GM12875 (cell line): ENCODE measurements around the gene PDCL2.

ENCODE experiments used
- H3K4me3 ChIP-seq: one replicate; pipeline ENCODE4 v1.5.1; 2011; ENCODE audit warnings: low read depth, low read length, control low read depth
- TF ChIP-seq, protein P1 (sequence below): IDR thresholded peaks from 2 replicates; pipeline ENCODE4 v1.5.1; 2011; ENCODE audit warnings: low read depth, mild to moderate bottlenecking, control low read depth, inconsistent platforms, low read length, moderate library complexity, borderline replicate concordance; ENCODE audit not compliant: insufficient read depth

The PDCL2 gene

GRCh38 chr4:55611358-55612059 lies 19.5 kb upstream of the PDCL2 start:
- H3K4me3 ChIP-seq, result no peak overlapping the region
- TF ChIP-seq, protein P1, sequence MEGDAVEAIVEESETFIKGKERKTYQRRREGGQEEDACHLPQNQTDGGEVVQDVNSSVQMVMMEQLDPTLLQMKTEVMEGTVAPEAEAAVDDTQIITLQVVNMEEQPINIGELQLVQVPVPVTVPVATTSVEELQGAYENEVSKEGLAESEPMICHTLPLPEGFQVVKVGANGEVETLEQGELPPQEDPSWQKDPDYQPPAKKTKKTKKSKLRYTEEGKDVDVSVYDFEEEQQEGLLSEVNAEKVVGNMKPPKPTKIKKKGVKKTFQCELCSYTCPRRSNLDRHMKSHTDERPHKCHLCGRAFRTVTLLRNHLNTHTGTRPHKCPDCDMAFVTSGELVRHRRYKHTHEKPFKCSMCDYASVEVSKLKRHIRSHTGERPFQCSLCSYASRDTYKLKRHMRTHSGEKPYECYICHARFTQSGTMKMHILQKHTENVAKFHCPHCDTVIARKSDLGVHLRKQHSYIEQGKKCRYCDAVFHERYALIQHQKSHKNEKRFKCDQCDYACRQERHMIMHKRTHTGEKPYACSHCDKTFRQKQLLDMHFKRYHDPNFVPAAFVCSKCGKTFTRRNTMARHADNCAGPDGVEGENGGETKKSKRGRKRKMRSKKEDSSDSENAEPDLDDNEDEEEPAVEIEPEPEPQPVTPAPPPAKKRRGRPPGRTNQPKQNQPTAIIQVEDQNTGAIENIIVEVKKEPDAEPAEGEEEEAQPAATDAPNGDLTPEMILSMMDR, result no peak

- TF ChIP-seq, protein P1, result no peak
- H3K4me3 ChIP-seq, result no peak overlapping the region
Observed at GRCh38 chr4:55610381-55610780, 18.3 kb upstream of the PDCL2 start.

DNA sequence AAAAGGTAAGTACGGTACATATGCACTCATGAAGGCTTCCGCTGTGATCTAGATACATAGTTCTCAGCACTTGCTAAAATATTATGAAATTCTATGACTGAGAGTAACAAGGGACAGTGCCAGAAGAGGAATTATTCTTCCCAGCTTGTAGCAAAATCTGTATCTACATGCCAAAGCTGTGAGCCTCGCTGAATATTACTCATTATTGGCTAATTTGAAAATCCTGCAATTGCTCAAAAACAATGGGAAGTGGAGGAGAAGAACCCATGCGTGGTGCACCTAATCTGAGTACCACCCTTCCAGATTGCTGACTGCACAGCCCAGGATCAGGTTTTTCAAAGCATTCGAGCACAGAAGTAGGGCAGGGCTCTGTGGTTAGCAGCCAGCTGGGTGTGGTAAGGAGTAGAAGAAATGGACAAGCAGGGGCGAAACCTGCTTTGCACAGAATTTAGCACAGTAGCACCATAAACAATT lies 17.4 kb upstream of the PDCL2 start:
- no peak overlapping the region for H3K4me3 ChIP-seq
- TF ChIP-seq, protein P1, result no peak

DNA sequence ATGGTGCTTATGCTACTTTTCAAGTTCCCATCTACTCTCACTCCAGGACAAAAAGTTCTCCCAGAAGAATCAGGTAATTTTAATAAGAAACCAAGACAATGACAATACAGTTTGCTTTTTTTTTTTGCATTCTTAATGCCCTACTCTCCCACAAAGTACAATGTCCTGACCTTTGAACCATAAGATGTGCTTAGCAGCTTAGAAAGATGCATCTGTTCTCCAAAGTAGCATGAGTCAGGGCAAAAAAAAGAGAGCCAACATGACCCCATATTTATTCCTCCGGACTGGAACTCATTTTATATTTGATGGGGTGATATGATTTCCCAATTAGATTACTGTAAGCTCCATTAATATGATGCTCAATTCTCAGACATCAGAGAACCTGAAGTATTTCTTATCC lies 16.5 kb upstream of the PDCL2 start:
- H3K4me3 ChIP-seq, result no peak overlapping the region
- TF ChIP-seq, protein P1, result no peak

DNA sequence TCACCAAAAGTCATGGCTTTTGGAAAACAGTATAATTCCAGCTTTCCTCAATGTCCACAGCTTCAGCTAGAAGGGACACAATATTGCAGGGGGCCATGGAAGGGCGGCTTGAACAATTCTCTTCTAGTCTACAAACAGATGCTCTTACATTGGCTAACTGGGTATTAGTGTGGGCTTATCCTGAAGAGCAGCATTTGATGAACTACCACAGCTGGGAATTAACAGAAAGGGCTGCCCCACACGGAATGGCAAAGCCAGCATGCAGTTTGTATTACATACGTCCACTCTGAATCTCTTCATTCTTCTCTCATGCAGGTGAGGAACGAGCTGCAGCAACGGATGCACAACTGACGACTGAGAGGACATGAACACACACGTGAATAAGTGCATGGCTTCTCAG lies 13.0 kb upstream of the PDCL2 start:
- H3K4me3 ChIP-seq, result no peak overlapping the region
- TF ChIP-seq, protein P1, result no peak

DNA sequence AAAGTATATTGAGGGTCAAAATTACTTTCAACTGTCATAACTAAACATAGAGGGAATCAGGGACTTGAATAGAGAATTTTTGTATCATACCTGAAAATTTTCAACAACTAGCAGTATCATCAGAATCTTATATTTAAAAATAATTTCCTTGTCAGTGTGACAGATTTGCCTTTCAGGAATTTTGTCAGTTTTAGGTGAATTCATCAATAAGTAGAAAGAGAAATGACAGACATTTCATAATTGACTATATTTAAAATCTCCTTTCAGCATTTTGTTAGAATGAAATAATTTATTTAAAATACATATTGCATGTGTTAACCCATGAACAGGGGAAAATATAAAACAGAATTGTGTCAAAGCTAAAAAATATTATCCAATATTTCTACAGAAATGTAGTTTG lies 8.6 kb upstream of the PDCL2 start:
- no peak overlapping the region for H3K4me3 ChIP-seq
- TF ChIP-seq, protein P1, result no peak

DNA sequence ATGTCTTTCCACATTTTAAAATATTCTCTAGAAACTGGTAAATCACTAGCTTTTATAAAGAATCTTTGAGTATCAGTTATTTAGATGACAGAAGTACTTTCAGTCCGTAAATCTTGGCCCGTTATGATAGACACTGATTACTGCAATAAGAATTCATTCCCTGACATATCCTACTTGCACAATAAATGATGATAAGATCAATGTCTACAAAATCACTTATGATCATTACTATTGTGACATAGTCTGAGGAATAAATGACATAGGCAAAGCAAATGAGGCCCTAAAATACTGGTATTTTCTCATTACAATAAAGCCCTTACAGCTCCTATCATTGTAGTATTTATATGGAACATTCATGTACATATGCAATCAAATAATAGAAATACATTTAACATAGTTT lies 6.6 kb upstream of the PDCL2 start:
- TF ChIP-seq, protein P1, result no peak
- H3K4me3 ChIP-seq, result no peak overlapping the region
